Stimulated activated CD4-positive, alpha-beta T cell treated with anti-CD3 and anti-CD28 coated beads, Interleukin-1b, Interleukin-23, amount 100 ng/mL, for 1 hour (primary cell): Measurements from ENCODE around the gene GGA3.
"Not testable (repeated sequence)": the region's sequence is repeated elsewhere in the genome, so short reads cannot be mapped to it uniquely, and the experiment has no call there.

Source experiments
- DNase-seq, 2 donors: peaks; one replicate each; pipeline ENCODE4 v3.0.0-alpha.2; 2020; ENCODE audit warnings: low read depth in 2 of 2

Gene GGA3

DNA sequence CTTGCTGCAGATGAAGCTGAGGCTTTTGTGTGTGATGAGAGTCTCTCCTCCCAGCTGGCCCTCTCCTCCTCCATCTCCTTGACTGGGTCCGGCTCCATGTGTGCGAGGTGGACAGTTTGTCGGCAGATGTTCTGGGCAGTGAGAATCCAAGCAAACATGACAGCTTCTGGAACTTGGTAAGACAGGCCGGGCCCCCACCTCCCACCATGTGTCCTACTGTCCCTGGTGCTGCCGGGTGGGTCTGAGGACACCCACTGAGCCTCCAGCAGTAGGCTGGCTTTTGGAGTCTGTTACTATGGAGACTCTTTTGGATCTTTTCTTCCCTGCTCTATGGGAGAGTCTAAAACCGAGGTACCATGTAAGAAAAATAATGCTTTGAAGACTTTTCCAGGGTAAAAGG lies 43.3 kb downstream of the GGA3 start:
- DNase-seq, result no peak

DNA sequence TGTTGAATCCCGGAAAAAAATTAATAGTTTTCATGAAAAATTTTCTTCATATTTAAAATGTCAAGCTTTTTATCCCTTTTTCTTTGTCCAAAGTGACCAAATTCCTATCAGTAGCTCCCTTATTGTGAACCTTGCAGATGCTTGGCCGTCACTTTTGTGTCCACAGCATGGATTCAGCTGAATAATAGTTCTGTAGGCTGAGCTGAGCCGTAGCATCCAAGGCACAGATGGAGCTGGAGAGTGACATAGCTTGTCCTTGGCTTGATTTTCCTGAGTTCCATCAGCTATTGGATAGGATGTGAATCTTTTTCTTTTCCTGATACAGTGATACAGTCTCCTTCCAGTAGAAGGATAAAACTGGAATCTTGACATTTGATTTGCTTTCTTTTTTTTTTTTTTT lies 52.3 kb downstream of the GGA3 start:
- DNase-seq, result no peak

DNA sequence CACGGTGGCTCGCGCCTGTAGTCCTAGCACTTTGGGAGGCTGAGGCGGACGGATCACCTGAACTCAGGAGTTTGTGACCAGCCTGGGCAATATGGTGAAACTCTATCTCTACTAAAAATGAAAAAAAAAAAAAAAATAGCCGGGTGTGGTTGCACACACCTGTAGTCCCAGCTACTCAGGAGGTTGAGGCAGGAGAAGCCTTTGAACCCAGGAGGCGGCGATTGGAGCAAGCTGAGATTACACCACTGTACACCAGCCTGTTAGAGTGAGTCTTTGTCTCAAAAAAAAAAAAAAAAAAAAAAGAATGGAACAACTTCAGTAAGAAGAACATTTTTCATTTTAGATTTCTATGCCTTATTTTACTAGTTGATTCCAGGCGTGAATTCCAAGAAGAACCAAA lies 53.2 kb downstream of the GGA3 start:
- no peak for DNase-seq

- DNase-seq, result no peak
Observed at GRCh38 chr17:75207760-75208159, 53.6 kb downstream of the GGA3 start.

DNA sequence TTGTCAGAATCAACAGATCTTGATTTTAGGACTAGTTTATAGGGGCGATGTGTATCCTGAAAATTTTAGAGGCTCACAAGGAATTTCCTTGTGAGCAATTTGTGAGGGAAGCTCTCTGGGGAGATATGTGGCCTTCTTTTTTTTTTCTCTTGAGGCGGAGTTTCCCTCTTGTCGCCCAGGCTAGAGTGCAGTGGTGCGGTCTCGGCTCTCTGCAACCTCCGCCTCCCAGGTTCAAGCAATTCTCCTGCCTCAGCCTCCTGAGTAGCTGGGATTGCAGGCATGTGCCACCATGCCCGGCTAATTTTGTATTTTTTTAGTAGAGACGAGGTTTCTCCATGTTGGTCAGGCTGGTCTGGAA lies 54.4 kb downstream of the GGA3 start:
- DNase-seq, result not testable (repeated sequence)

GRCh38 chr17:75205793-75206163 lies 55.6 kb downstream of the GGA3 start:
- no peak for DNase-seq

DNA sequence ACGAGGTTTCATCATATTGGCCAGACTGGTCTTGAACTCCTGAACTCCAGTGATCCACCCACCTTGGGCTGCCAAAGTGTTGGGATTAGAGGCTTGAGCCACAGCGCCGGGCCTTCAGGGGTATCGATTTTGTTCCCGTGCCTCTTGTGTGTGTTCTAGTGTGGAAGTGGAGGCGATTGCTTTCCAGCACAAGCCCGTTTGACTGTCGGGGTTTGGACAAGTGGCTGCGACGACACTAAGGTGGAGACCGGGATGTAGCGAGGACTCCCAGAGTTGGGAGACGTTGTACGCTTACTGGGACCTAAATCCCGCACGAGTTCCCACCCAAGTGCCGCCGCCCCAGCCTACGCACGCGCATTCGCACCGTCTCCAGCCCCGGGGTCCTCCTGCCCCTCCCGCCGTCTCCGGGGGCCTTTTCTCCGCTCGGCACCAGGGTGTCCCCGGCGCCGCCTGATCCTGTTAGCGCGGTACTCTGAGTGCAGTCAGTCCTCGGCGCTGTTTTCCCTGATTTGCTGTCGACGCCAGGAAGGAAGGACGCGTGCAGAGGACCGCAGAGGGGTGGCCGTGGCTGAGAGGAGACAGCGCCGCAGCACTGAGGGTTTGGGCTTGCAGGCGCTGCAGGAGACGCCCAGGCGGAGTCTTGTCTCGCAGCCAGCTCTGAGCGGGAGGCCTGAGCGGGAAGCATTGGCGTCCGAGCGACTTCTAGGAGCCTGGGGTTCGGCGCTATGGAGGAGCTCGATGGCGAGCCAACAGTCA lies 56.2 kb downstream of the GGA3 start, which contains the start of gene NUP85:
Gene NUP85, plus strand, starts transcription at position 643 of the 756 bp plus-strand sequence. Its CDS starts 83 bp downstream, at position 726.
- peak; percentile 83 to 89 for DNase-seq

DNA sequence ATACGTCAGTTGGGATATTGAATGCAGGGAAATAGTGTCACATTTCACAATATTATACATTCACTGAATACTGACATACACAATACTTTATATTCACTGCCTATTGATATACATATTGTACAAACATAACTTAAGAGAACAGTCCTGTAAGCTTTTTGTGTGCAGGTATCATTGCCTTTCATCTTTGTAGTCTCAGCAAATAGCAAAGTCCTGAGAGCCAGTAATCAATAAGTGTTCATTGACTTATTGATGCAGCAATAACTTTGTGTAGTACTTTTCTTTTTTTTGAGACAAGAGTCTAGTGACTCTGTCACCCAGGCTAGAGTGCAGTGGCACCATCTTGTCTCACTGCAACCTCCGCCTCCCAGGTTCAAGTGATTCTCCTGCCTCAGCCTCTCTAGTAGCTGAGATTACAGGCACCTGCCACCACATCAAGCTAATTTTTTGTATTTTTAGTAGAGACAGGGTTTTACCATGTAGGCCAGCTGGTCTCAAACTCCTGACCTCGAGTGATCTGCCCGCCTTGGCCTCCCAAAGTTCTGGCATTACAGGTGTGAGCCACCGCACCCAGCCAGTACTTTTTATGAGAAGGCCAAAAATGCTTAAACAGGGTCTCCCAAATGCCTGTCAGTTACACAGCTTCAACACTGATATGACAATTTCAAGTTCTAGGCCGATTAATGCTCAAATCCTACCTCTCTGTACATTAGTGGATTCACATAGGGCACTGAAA lies 61.4 kb downstream of the GGA3 start:
- no peak for DNase-seq

DNA sequence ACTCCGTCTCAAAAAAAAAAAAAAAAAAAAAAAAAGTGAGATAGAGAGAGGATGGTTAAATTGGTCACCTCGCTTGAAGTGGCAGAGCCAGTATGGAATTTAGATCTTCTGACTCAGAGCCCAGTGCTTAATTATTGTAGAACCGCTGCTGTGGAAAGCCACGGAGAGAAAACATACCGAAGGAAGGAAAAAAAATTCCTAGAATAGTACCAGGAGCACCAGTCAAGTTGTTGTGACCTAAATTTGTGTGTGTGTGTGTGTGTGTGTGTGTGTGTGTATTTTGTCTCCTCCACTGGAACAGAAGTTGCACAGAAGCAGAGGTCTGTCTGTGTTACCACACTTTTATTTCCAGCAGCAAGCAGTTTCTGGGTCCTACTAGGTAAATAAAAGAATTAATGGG lies 66.5 kb downstream of the GGA3 start:
- DNase-seq, result no peak

GRCh38 chr17:75191584-75191983 lies 69.8 kb downstream of the GGA3 start:
- DNase-seq, result no peak

DNA sequence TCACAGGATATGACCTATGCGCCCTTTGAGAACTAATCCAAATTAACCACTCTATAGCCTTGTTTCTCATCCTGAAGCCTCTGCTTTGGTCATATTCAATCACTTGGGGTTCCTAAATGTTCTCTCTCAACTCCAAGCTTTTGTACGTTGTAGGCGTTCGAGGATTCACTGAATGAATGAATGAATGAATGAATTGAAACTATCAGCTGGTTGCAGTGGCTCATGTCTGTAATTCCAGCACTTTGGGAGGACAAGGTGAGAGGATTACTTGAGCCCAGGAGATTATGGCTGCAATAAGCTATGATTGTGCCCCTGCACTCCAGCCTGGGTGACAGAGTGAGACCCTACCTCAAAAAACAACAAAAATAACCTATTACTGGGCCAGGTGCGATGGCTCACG lies 72.8 kb downstream of the GGA3 start:
- DNase-seq, result no peak
